ENCODE measurements around the gene ZFP57.
A peak's percentile ranks its signal among the peaks of the same experiment; 100 is the strongest.

ZFP57 gene

DNA sequence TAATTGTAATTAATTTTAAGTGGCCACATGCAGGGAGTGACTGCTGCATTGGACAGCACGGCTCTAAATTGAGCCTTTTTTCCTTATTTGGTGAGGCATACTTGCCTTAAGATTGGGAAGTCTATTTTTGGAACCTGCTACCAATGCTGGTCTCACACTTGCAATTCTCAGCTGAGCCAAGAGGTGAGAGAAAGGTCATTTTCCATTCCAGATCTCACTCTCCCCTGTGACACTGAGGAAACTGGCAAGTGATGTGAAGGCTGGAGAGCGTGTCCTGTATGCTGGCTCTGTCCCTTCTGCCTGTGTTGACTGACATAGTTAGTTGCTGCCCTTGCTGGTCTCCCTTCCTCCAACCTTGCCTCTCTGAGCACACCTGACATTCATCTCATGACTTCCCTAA, 24.8 kb downstream of the ZFP57 start:
- peak in 10 of 56 donors; percentile 14 to 50 (median 25) for DNase-seq

GRCh38 chr6:29655658-29656057, 25.3 kb downstream of the ZFP57 start:
- peak in 2 of 56 donors; percentile 3 to 10 for DNase-seq

- peak in 22 of 56 donors; percentile 4 to 79 (median 38) for DNase-seq
These were observed 27.4 kb downstream of the ZFP57 start for GRCh38 chr6:29653452-29654038.

DNA sequence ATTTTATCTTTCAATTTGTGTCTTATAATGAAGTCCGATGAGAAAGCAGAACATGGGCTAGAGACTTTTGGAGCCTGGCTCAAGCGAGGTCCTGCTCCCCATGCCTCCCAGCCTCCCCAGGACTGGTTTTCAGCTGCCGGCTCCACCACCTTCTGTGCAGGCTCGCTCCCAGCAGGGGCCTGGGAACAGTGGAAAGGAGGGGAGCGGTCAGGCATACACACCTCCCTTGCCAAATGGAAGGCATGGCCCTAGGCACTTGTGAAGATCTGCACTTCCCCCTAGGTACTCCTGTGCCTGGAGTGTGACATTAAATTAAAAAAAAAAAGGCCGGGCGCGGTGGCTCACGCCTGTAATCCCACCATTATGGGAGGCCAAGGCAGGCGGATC, 28.8 kb downstream of the ZFP57 start:
- DNase-seq: no peak

DNA sequence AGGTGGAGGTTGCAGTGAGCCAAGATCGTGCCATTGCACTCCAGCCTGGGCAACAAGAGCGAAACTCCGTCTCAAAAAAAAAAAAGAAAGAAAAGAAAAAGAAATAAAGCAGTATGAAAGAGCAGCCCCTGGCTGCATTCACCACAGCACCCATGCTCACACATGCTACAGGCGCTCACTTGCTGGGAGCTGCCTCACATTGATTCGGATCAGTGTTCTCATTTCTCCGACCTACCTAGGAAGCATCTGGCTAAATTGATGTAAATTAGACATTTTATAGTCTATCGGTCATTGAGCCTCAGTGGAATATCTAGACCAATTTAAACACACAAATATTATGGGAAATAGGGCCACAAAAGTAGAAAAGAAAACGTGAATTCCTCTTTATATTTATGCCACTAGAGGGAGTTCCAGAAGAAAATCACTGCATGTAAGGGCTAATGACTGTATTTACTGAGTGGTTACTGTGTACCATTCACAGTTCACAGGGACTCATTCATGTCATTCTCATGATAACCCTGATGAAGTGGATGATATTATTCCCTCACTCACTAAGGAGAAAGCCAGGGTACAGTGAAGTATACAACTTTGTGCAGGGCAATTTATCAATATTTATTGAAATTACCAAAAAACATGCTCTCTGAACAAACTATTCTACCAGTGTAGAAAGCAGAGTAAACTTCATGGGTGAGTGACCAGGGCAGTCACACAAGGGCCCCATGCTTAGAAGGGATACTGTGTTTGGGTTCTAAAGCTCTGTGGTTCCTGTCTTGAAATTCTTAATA, 29.3 kb downstream of the ZFP57 start:
- no peak for DNase-seq

GRCh38 chr6:29649701-29650673, 31.0 kb downstream of the ZFP57 start:
- peak; percentile 60 to 99 (median 95) for DNase-seq

DNA sequence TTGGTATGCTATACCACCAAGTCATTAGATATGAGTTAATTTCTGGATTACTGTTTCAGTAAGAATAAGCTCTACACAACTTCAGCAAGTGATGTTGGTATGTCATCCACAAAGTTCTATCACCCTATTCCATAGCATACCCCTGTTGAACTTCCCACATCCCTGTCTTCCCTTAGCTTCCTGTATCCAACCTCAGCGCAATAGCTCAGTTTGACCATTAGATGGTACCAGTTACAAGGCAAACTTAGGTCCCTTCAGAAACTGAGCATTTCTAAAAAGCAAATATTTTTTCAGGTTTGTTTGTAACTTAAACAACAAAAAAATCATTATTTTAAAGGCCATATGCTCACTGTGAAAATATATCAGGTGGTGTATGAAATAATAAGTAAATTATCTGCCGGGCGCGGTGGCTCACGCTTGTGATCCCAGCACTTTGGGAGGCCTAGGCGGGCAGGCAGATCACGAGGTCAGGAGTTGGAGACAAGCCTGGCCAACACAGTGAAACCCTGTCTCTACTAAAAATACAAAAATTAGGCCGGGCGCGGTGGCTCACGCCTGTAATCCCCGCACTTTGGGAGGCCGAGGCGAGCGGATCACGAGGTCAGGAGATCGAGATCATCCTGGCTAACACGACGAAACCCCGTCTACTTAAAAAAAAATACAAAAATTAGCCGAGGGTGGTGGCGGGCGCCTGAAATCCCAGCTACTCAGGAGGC, 32.9 kb downstream of the ZFP57 start:
- peak in 1 of 56 donors; percentile 20 for DNase-seq

DNA sequence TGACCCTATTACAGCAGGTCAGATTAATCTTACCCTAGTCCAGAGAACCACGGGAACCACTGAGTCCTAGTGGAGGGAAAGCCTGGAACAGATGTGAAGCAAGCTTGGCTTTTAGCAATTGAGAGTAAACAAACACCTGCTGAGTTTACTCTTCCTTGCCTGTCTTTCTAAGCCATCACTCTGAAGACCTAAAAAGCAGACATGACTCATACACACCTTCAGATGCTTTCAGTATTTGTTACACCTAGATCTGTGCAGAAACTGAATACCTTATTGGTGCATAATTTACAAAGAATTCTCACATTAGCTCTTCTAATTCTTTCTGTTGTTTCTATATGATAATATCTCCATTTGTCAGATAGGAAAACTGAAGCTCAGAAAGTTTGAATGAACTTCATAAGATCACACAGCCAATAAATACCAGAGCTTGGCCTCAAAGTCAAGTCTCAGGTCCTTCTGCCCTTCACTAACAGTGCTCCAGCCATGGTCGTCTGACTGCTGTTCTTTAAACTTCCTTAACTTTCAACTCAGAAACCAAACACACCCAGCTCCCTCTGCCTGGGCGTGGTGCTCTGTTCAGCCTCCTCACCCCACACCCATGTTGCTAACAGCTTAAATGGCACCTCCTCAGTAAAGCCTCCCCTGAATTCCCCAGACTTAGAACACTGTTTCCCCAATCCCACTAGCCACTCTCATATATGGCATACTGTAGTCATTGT, 39.4 kb downstream of the ZFP57 start:
- DNase-seq: no peak

- no peak for DNase-seq
These were observed 43.7 kb downstream of the ZFP57 start for GRCh38 chr6:29637247-29637646.

DNA sequence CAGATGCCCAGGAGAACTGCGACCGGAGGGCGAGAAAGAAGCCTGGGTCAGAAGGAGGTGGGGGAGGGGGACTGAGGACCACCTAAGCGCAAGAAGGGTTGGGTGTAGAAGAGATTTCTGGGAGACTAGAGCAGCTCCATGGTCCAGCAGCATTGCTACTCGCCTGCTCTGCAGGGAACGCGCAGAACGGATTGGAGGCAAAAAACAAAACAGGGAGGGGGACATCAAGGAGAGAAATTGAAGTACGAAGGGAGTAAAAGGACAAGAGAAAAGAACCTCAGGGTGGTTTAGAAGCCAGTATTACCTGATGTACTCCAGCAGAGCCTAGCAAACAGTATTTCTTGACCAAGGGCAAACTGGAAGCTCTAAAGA, 47.4 kb downstream of the ZFP57 start:
- peak in 5 of 56 donors; percentile 54 to 65 (median 63) for DNase-seq

- DNase-seq: peak in 53 of 56 donors; percentile 26 to 97 (median 72)
These were observed 48.0 kb downstream of the ZFP57 start, which contains the start of gene GABBR1 for GRCh38 chr6:29632789-29633533. TSS of gene GABBR1 (minus strand) at chr6:29633183. CDS start at chr6:29632385, 798 bp downstream.

DNA sequence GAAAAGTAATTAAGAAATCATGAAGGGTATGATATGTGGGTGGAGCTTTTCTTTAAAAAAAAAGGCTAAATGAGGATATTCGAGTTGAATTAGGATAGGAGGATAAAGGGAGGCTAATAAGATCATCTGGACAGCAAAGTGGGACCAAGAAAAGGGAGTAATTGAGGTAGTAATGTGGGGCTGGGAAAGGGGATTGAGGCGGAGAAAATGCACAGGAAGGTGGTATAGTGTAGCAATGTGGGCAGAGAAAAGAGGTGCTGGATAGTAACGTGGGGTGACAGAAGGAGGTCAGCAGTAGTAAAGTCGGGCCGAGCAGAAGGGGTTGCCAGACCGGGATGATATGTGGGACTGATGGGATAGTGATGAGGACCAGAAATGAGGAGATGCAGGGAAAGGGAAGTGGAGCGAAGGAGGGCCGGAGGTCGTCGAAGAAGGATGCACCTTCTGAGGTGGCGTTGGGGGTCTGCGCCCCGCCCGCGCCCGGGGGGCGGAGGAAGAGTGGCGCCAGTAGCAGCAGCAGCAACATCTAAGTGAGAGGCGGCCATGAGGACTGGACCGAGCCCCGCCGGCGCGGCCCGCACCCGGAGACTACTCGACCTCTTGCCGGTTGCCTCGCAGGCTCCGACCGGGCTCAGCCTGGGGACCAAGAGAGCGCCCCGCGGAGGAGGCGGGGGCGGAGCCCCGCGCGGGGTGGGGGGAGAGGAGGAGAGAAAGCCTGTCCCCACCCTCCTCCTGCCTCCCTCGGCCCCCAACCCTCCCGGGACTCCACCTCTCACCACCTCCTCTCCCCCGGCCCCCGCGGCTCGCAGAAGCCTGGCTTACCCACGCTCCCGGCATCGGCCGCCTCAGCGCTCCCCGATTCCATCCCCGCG, 48.9 kb downstream of the ZFP57 start:
- DNase-seq: peak in 40 of 56 donors; percentile 21 to 78 (median 44)

DNA sequence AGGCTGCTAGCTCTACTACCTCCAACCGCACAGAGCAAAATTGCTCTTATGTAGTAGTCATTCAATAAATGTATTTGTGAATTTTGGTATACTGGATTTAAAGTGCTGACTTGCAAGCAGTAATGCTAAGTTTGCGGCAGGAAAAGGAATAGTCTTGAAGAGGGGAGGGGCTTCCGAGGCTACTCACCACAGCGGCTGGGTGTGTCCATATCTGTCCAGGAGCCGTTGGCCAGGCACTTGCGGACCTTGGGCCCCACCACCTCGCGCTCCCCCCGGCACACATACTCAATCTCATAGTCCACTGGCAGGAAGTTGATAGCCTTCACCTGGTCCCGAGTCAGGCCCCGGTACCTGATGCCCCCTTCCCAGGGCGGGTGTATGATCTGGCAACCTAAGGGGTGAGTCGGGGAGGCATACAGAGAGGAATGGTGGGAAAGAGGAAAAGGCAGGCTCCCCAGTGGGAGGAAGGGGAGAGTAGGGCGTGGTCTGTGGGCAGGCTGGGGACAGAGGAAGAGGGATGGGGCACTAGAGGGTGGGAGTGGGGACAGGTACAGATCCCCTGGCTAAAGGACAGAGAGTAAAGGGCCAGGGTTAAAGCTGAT, 49.6 kb downstream of the ZFP57 start:
- no peak for DNase-seq

GRCh38 chr6:29630315-29630714, 50.6 kb downstream of the ZFP57 start:
- no peak for DNase-seq

DNA sequence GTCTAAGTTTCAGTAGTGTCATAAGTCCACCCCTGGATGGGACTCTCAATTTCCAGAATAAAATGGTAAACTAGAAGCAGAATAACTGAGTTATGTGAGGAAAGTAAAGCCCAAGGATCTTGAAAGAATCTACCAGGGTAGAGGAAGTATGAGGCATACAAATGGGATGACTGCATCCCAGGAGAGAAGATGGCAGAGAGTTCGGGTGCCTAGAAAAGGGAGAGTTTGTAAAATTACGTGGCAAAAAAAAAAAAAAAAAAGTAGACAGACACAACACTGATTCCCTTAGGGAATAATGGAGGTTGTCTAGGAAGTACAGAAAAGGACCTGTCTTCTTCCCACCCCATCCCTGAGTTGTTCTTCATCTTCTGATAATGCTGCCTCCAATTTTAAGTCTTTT, 51.4 kb downstream of the ZFP57 start:
- DNase-seq: no peak

DNA sequence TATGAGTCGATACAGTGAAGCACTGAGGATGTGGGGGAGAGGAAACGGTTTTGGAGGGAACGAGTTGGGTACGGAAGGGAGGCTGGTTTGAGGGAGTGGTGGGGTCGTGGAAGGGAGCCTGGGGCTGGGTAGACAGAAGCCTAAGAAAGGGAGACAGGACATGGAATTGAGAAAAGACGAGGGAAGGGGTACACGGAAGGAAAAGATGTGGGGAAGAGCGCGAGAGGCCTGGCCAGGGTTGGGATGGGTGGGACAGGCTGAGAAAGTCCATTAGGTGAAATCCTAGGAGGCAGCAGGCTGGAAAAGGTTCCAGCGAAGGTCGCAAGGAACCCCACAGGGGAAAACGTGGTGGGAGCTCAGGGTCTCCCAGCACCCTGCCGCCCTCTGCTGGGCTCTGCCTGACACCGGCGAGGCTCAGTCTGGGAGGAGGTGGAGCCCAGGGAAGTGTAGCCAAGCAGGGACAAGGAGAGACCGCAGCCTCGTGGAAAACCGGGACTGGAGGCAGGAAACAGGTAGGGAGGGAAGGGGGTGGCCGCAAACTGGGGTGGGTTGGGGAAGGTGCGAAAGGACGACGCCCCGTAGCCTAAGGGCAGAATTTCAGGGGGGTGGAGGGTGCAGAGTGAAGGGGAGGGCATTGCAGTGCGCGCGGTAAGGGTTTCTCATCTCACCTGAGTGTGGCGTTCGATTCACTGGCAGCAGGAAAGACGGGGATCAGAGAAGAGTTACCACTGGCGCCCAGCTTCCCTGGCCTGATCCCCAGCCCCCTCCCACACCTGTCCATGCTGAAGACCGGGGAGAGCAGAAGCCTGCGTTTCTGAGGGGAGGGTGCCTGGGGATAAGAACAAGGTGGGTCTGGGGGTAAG, 52.3 kb downstream of the ZFP57 start:
- peak in 49 of 56 donors; percentile 16 to 82 (median 58) for DNase-seq

Measured in amygdala (tissue), 56 donors.